HG03103 (cell line): ENCODE results near the gene CNTNAP5.

Experiments
- ATAC-seq: cut with Tn5 transposase; IDR thresholded peaks from one replicate; pipeline ENCODE4 v1.9.1; 2021; ENCODE audit warnings: low read depth; ENCODE audit not compliant: unreplicated experiment

The CNTNAP5 gene

DNA sequence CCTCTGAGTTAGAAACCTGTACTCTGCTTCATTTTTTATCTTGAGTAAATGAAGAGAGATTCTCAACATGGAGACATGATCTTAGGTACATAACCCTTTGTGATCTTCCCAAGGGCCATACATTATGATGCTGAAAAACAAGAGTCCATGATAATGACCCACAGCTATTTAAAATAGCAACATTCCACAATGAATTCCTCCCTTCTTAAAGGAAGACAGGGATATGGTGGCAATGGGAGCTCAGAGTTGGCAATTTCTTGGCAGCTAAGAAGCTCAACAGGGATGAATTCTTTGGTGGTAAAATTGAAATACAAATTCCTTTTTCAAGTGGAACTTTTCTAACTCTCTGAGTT, 638.5 kb downstream of the CNTNAP5 start:
- no peak for ATAC-seq

- no peak for ATAC-seq
Observed at GRCh38 chr2:124664363-124664762, 639.3 kb downstream of the CNTNAP5 start.

- no peak for ATAC-seq
Observed at GRCh38 chr2:124666976-124667375, 641.9 kb downstream of the CNTNAP5 start.

DNA sequence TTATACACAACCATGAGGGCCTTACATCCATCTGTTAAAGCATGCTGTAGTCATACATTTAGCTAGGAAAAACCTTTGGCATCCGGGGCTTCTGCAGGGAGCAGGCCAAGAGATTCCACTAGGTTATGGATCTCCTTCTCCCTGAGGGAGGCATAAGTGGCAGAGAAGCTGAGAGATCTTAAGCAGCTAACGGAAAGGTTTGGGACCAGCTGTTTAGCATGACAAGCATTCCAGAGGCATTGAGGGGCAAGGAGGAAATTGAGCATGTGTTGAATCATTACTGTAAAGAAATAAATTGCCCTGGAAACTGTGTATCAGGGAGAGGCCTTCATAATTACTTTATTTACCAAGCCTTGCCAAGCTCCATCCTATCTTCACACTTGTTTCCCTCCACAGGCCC, 643.1 kb downstream of the CNTNAP5 start:
- no peak for ATAC-seq

GRCh38 chr2:124670187-124670586, 645.1 kb downstream of the CNTNAP5 start:
- no peak for ATAC-seq

DNA sequence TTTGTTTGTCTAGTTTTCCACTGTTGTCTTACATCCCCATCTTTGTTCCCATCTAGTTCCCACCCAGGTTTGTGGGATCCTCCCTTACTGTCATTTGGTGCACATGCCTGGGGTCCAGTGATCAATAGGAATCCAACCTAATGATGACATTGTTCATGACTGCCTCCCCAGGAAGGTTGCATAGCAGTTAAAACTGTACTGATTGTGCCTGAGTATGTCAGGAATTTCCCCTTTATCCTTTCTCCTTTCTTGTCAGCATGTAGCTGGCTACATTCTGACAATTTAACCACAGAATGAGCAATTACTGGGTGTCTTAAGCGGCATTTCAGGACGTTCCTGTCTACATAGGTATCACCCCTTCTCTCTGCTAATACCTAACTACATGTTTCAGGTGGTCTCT, 653.0 kb downstream of the CNTNAP5 start:
- no peak for ATAC-seq

GRCh38 chr2:124683536-124684428, 658.7 kb downstream of the CNTNAP5 start:
- ATAC-seq = no peak

GRCh38 chr2:124689348-124689747, 664.3 kb downstream of the CNTNAP5 start:
- ATAC-seq = no peak

DNA sequence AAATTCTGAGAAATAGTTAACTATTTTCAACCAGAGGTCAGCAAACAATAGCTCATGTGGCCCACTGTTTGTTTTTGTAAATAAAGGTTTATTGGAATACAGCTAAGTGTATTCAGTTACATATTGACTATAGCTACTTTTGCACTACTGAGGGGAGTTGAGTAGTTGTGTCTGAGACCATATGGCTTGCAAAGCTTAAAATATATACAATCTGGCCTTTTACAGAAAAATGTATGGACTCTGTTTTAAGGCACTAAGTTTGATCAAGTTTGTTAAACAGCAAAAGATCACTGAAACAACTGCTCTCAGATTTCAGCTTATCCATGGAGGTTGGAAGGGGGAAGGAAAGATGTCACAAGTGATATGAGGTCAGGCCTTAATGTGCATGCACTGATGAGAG, 667.1 kb downstream of the CNTNAP5 start:
- ATAC-seq = no peak

DNA sequence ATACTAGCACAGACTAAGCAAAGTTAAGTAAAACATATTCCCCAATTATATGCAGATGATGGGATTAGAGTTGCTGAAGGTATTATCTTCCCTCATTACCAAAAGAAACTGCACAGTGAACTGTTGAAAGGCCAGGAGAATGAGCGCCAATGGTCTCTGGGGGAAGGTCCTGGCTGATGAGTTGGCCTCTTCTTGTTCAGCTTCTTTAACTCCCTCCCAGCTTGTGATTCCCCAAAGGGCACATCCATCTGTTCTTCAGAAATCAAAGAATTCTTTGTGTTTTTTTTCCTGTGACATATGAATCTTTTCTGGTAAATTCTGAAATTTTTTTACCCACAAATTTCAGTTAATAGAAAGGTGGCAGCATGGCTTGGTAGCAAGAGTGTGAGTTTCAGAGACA, 667.6 kb downstream of the CNTNAP5 start:
- no peak for ATAC-seq

DNA sequence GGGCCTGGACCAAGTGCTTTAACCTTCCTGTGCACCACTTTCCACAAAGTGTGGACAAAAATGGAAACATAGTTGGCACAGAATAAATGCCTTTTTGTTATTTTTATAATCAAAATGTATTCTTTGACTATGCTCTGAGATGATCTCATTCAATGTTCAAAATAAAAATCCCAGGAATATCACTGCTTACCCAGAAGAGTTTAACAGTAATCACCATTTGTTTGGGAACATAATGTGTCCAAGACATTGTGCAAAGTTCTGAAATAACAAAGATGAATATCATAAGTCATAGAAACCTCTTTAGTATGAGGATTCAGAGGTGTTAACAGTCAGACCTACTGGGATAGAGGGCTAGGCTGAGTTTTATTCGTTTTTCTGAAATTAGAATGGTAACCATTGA, 668.1 kb downstream of the CNTNAP5 start:
- ATAC-seq = no peak

DNA sequence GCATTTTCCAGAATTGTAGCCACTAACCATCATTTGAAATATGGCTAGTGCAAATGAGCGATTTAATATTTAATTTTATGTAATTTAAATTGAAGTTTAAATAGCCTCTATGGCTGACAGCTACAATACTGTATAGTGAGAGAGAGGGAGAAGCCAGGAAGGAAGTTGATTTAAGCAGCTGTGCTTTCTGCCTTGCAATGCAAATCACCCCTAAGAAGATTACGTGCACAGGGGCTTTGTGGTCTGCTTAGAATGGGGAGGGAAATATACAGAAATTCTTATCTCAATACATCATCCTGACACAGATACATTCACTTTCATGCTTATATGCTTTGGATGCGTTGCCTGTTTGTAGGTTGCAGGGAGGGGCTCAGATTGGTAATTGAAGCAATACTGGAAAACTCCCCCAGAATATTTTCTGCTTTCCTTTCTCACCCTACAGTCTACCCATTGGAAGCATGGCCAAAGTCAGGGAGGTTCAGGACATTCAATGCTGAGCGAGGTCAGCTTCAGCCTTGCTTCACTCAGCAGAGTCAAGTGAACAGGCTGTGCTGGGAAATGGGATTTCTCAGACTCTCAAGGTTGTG, 674.0 kb downstream of the CNTNAP5 start:
- ATAC-seq = no peak

GRCh38 chr2:124702777-124703176, 677.7 kb downstream of the CNTNAP5 start:
- no peak for ATAC-seq

- ATAC-seq = no peak
Observed at GRCh38 chr2:124704071-124704925, 679.2 kb downstream of the CNTNAP5 start.

DNA sequence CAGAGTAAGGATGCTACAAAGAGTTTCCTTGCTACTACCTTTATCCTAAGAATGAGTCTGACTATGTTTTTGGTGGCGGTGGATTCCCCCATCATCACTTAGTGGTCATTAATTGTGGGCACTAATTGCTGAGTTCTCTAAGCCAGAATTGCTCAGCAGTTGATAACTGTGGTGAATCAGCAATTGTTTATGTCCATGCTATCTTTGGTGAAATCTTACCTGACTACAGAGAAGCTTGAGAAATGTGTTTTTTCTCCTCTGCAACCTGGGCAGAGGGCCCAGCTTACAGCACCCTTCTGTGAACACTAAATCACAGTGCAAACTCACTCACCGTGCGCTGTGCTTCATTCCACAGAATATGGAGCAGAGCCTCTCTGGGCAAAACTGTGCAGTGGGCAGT, 683.6 kb downstream of the CNTNAP5 start:
- no peak for ATAC-seq

- ATAC-seq = no peak
Observed at GRCh38 chr2:124713969-124714368, 688.9 kb downstream of the CNTNAP5 start.

DNA sequence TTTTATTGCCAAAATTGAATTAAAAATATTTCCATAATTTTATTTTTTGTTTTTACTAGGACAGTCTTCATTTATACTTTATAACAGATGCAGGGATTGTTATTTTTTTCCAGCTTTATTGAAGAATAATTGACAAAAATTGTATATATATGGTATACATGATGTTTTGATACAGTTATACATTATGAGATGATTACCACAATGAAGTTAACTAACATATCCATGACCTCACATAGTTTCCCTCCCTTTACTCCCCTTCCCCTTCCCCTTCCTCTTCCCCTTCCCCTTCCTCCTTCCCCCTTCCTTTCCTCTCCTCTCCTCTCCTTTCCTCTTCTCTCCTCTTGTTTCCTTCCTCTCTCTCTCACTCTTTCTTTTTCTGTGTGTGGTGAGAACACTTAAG, 700.1 kb downstream of the CNTNAP5 start:
- no peak for ATAC-seq

- ATAC-seq = no peak
Observed at GRCh38 chr2:124740636-124741035, 715.5 kb downstream of the CNTNAP5 start.

DNA sequence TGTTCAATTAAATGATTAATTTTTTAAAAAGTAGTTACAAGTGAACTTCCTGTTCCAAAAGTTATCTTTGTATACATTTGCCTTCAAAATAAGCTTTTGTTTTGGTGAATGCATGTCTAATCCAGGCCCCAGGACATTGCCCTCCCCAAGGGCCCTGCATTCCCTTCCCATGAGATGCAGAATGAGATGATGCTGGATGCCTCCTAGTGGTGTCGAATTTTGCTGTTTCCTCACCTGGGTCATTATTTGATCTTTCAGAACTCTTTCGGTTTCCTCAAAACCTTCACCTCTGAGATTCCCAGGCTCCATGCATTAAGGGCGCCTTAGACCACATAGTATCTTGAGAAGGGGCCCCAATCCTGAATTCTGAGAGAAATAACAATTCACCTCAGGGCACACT, 728.8 kb downstream of the CNTNAP5 start:
- no peak for ATAC-seq

GRCh38 chr2:124755386-124755785, 730.3 kb downstream of the CNTNAP5 start:
- no peak for ATAC-seq

- no peak for ATAC-seq
Observed at GRCh38 chr2:124756048-124756447, 731.0 kb downstream of the CNTNAP5 start.
